AG04449 (cell line): ENCODE data around the gene DSG2.

Experiments
- CTCF ChIA-PET: fragments of 350-600 bp; formaldehyde crosslinking; extraction: SDS; loops from one replicate; lab custom pipeline; 2021; ENCODE audit warnings: antibody characterized with exemption; lab: Yijun Ruan, JAX
- POLR2A ChIA-PET: fragments of 400-600, 350-600 bp; formaldehyde crosslinking; extraction: SDS; loops from one replicate; lab custom pipeline; 2020; ENCODE audit warnings: antibody characterized with exemption, inconsistent platforms; lab: Yijun Ruan, JAX
- DNase-seq: peaks from one replicate; pipeline ENCODE4 v3.0.0-alpha.2; 2010; ENCODE audit warnings: low read depth, low spot score
- H3K4me3 ChIP-seq: 2 replicates; pipeline ENCODE4 v1.5.1; 2011; ENCODE audit warnings: low read depth, mild to moderate bottlenecking, control low read depth, low read length
- TF ChIP-seq, protein P1 (sequence below): IDR thresholded peaks from one replicate; pipeline ENCODE4 v1.5.1; 2011; ENCODE audit warnings: mild to moderate bottlenecking, moderate library complexity, low read length, control low read depth, inconsistent platforms; ENCODE audit not compliant: insufficient read depth; ENCODE audit errors: missing control alignments

Gene DSG2

DNA sequence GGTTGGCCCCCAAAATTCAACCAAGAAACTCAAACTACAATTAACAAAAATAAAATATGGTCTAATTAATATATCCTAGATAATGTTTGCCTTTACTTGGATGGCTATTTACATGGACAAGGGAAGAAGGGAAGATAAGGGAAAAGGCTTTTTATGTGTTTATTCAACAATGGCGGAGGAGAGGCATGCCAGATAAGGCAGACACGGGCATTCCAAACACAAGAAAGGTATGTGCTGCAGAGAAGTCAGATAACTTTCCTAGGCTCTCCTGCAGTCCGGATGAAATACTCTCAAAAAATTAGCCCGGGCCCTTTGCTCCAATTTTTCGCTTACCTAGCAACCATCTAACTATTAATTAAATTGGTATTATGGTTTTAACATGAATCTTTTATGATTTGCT lies 88.6 kb downstream of the DSG2 start:
- POLR2A ChIA-PET = no interaction called here
- TF ChIP-seq, protein P1, sequence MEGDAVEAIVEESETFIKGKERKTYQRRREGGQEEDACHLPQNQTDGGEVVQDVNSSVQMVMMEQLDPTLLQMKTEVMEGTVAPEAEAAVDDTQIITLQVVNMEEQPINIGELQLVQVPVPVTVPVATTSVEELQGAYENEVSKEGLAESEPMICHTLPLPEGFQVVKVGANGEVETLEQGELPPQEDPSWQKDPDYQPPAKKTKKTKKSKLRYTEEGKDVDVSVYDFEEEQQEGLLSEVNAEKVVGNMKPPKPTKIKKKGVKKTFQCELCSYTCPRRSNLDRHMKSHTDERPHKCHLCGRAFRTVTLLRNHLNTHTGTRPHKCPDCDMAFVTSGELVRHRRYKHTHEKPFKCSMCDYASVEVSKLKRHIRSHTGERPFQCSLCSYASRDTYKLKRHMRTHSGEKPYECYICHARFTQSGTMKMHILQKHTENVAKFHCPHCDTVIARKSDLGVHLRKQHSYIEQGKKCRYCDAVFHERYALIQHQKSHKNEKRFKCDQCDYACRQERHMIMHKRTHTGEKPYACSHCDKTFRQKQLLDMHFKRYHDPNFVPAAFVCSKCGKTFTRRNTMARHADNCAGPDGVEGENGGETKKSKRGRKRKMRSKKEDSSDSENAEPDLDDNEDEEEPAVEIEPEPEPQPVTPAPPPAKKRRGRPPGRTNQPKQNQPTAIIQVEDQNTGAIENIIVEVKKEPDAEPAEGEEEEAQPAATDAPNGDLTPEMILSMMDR = no peak
- CTCF ChIA-PET = no interaction called here
- DNase-seq = no peak
- H3K4me3 ChIP-seq = no peak overlapping the region

DNA sequence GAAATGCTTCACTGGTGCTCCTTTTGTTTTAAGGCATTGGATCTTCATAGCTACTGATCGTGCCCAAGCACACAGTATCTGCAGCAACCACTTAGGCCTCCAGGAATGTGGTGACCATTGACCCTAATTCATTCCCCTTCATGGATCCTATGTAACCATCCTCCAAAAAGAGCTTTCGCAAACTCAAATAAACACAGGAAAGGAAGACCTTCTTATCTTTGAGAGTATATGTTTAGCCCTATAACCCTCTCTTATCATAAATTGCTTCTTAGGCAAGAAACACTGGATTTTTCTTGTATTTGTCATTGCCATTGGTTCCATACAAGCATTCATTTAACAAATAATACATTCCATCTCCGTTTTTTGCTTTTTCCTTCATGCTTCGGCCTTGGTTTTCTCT lies 89.6 kb downstream of the DSG2 start:
- CTCF ChIA-PET = interaction anchor here (0.6 kb wide), 1 partner anchor 25 kb away, joined by 3 read pairs; no protein-coding TSS in a partner anchor
- no peak for DNase-seq
- POLR2A ChIA-PET = no interaction called here
- no peak overlapping the region for H3K4me3 ChIP-seq
- TF ChIP-seq, protein P1 = no peak

- H3K4me3 ChIP-seq = no peak overlapping the region
- POLR2A ChIA-PET = no interaction called here
- DNase-seq = no peak
- TF ChIP-seq, protein P1 = no peak
- CTCF ChIA-PET = no interaction called here
These were observed 92.6 kb downstream of the DSG2 start for GRCh38 chr18:31590570-31590969.

GRCh38 chr18:31591113-31591512 lies 93.1 kb downstream of the DSG2 start:
- TF ChIP-seq, protein P1 = no peak
- POLR2A ChIA-PET = no interaction called here
- H3K4me3 ChIP-seq = no peak overlapping the region
- CTCF ChIA-PET = no interaction called here
- no peak for DNase-seq

DNA sequence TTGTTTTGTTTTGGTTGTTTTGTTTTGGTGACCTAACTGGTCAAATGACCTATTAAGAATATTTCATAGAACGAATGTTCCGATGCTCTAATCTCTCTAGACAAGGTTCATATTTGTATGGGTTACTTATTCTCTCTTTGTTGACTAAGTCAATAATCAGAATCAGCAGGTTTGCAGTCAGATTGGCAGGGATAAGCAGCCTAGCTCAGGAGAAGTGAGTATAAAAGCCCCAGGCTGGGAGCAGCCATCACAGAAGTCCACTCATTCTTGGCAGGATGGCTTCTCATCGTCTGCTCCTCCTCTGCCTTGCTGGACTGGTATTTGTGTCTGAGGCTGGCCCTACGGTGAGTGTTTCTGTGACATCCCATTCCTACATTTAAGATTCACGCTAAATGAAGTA lies 93.7 kb downstream of the DSG2 start, which contains the start of gene TTR:
TSS of gene TTR (plus strand) at position 250 of the 400 bp plus-strand sequence. CDS start at position 276, 26 bp downstream.
- TF ChIP-seq, protein P1 = no peak
- no peak within 1 kb of the TSS for H3K4me3 ChIP-seq
- ChIA-PET POLR2A (no interaction called here), CTCF (no interaction called here)
- DNase-seq = no peak

GRCh38 chr18:31592506-31593157 lies 94.7 kb downstream of the DSG2 start:
- no peak for DNase-seq
- CTCF ChIA-PET = no interaction called here
- POLR2A ChIA-PET = no interaction called here
- TF ChIP-seq, protein P1 = no peak
- no peak overlapping the region for H3K4me3 ChIP-seq
